ENCODE data around the gene ACKR1. TPM values are rescaled to one million over a fixed set of nuclear protein-coding genes. Genes with fewer than 3 reads are reported as not detected.

The ACKR1 gene
- total RNA-seq, 5 donors from 2014 or later (not counting 1 experiment from before 2014, with no cell fraction given), result 0.20 to 0.28 TPM; not detected in 3

DNA sequence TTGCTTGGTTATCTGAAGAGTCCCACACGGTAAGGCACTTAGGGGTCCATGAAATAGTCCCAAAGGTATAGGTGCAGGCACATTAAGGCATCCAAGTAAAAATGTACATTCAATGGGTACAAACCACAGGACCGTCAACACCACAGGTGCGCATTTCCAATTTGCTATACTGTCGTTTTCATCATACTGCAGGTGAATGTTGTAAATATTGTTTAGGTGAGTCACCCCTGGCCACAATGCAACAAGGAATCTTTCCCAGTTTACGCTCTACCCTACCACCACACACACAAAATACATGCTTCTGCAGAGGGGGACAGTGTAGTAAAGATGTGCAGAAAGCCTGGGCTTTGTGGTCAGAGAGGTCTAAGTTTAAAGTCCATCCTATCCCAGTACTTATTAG, 19.6 kb upstream of the ACKR1 start:
- peaks cover 0 to 6% of the 10 kb centered on the region in 2 experiments for H3K4me1 ChIP-seq (ENCODE audit: control insufficient read depth in 1 of 2, extremely low read depth in 1 of 2, insufficient read depth in 2 of 2, low read length in 2 of 2)
- no peaks in the 10 kb centered on the region for H3K36me3 ChIP-seq (ENCODE audit: control insufficient read depth in 2 of 2, extremely low read depth in 1 of 2, insufficient read depth in 1 of 2, low read length in 1 of 2)
- H3K4me1 Mint-ChIP-seq, result peaks cover 11% of the 10 kb centered on the region in 3 donors
- no peak overlapping the region for H3K4me3 ChIP-seq (ENCODE audit: control insufficient read depth in 1 of 2, extremely low read depth in 1 of 2, low read length in 1 of 2)
- H3K27me3 ChIP-seq (replicated peaks in 1 of 2; ENCODE audit: control insufficient read depth in 2 of 2, extremely low read depth in 1 of 2, insufficient read depth in 2 of 2, low read length in 1 of 2), result peaks cover 6 to 26% of the 10 kb centered on the region in 2 experiments
- H3K9me3 Mint-ChIP-seq, result no peaks in the 10 kb centered on the region
- no peak overlapping the region for H3K27ac Mint-ChIP-seq
- no peaks in the 10 kb centered on the region for H3K36me3 Mint-ChIP-seq
- no peak overlapping the region for H3K4me3 Mint-ChIP-seq
- H3K27ac ChIP-seq (ENCODE audit: low read length), result no peak overlapping the region
- WGBS (ENCODE audit: insufficient coverage), result 71% methylated on average over 1 of the region's 5 CpGs
- POLR2A ChIA-PET, result no interaction called here
- DNase-seq, result no peak
- H3K27me3 Mint-ChIP-seq, result peaks cover 66 to 68% of the 10 kb centered on the region in 2 donors
- CTCF ChIA-PET, result no interaction called here
- H3K9me3 ChIP-seq, result no peaks in the 10 kb centered on the region
- no peak for ATAC-seq (replicated peaks in 1 of 4)

DNA sequence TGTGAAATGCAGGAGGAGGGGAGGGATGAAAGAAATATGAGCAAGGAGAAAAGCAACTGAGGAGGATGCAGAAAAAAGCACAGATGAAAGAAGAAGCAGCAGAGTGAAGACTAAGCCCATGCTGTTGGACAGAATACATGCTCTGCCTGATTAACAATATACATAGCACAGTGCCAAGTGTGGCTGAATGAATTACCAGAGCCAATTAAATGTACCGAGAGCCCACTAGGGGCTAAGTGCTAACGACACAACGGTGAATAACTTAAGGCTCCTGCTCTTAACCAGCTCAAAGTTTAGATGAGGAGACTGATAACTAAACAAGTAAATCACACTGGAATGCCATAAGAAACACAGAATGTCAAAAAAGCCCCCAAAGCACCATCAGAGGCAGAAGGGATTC, 17.6 kb upstream of the ACKR1 start:
- DNase-seq, result no peak
- ATAC-seq (replicated peaks in 1 of 4), result no peak
- no peak overlapping the region for H3K27ac ChIP-seq (ENCODE audit: low read length)
- H3K9me3 ChIP-seq, result no peaks in the 10 kb centered on the region
- ChIA-PET POLR2A (no interaction called here), CTCF (no interaction called here)
- Mint-ChIP-seq H3K27ac (no peak overlapping the region), H3K27me3 (peaks cover 54 to 65% of the 10 kb centered on the region in 2 donors), H3K4me3 (no peak overlapping the region), H3K9me3 (no peaks in the 10 kb centered on the region), H3K36me3 (no peaks in the 10 kb centered on the region), H3K4me1 (peaks cover 11% of the 10 kb centered on the region in 3 donors)
- H3K27me3 ChIP-seq (replicated peaks in 1 of 2; ENCODE audit: control insufficient read depth in 2 of 2, extremely low read depth in 1 of 2, insufficient read depth in 2 of 2, low read length in 1 of 2), result peaks cover 6 to 21% of the 10 kb centered on the region in 2 experiments
- no peaks in the 10 kb centered on the region for H3K36me3 ChIP-seq (ENCODE audit: control insufficient read depth in 2 of 2, extremely low read depth in 1 of 2, insufficient read depth in 1 of 2, low read length in 1 of 2)
- no CpG with 5 or more reads among the region's 3 CpGs for WGBS (ENCODE audit: insufficient coverage)
- no peak overlapping the region for H3K4me3 ChIP-seq (ENCODE audit: control insufficient read depth in 1 of 2, extremely low read depth in 1 of 2, low read length in 1 of 2)
- peaks cover 0 to 6% of the 10 kb centered on the region in 2 experiments for H3K4me1 ChIP-seq (ENCODE audit: control insufficient read depth in 1 of 2, extremely low read depth in 1 of 2, insufficient read depth in 2 of 2, low read length in 2 of 2)

DNA sequence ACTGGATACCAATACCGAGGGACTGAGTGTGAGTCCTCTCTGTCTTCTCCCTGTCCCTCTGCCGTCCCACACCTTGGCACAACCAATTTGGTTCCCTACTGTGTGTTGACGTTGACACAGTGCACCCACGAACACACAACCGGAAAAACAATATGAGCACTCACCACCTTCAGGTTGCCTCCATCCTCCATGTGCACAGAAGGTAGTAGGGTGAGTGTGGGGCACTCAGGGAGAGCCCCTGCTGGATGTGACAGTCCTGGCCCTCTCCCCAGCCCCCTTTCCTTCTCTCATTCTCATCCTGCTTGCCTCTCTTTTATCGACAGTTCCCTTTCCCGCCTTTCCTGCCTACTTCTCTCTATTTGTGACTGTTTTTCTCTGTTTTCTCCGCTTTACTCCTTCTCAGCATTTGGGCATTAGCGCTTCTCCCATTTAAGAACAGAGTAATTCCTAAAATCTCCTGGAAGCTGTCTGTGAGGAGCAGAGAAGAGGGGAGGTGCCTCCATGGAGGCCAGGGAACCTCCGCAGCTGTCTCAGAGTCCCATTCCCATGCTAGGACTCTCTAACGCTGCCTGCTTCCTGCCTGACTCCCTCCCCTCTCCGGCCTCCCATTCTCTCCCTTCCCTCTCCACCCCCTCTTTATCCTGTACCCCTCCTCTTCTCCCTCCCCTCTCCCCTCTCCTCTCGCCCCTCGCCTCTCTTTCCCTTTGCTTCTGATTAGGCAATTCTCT, 16.9 kb upstream of the ACKR1 start:
- CTCF ChIA-PET, result no interaction called here
- Histone ChIP-seq H3K27me3 (replicated peaks in 1 of 2; ENCODE audit: control insufficient read depth in 2 of 2, extremely low read depth in 1 of 2, insufficient read depth in 2 of 2, low read length in 1 of 2) (peaks cover 6 to 23% of the 10 kb centered on the region in 2 experiments), H3K4me1 (ENCODE audit: control insufficient read depth in 1 of 2, extremely low read depth in 1 of 2, insufficient read depth in 2 of 2, low read length in 2 of 2) (peaks cover 0 to 6% of the 10 kb centered on the region in 2 experiments)

DNA sequence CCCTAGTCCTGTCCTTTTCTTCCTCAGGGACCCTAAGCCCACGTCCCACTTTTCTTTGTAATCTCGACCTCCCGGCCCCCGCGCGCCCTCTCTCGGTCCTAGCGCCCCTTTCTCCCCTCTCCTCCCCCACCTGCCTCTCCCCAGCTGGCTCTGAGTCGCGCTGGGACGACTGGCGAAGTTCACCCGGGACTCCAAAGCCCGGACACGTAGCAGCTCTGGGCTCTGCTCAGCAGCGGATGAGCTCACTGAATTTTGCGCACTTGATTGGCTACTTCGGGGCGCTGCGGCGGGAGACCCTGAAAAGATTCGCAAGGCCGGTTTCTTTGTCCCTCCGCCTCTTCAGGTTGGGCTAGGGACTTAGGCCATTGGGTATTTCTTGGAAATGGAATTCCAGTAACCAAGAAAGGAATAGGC, 16.3 kb upstream of the ACKR1 start:
- CTCF ChIA-PET, result no interaction called here
- Mint-ChIP-seq H3K36me3 (no peaks in the 10 kb centered on the region), H3K27me3 (peaks cover 55 to 66% of the 10 kb centered on the region in 2 donors), H3K4me1 (peaks cover 11% of the 10 kb centered on the region in 3 donors), H3K9me3 (no peaks in the 10 kb centered on the region), H3K4me3 (peak overlapping the region in 1 of 3 donors; percentile 9), H3K27ac (no peak overlapping the region)
- Histone ChIP-seq H3K27me3 (replicated peaks in 1 of 2; ENCODE audit: control insufficient read depth in 2 of 2, extremely low read depth in 1 of 2, insufficient read depth in 2 of 2, low read length in 1 of 2) (peaks cover 4 to 27% of the 10 kb centered on the region in 2 experiments), H3K36me3 (ENCODE audit: control insufficient read depth in 2 of 2, extremely low read depth in 1 of 2, insufficient read depth in 1 of 2, low read length in 1 of 2) (no peaks in the 10 kb centered on the region), H3K4me3 (ENCODE audit: control insufficient read depth in 1 of 2, extremely low read depth in 1 of 2, low read length in 1 of 2) (no peak overlapping the region), H3K27ac (ENCODE audit: low read length) (no peak overlapping the region), H3K4me1 (ENCODE audit: control insufficient read depth in 1 of 2, extremely low read depth in 1 of 2, insufficient read depth in 2 of 2, low read length in 2 of 2) (peaks cover 0 to 6% of the 10 kb centered on the region in 2 experiments), H3K9me3 (no peaks in the 10 kb centered on the region)
- 3% methylated on average over 24 of the region's 24 CpGs for WGBS (ENCODE audit: insufficient coverage)
- ATAC-seq (replicated peaks in 1 of 4) (no peak), DNase-seq (peak in 4 of 35 experiments; percentile 2 to 20 (median 6))
- POLR2A ChIA-PET, result no interaction called here

More for the DNA sequence above, 16.9 kb upstream of the ACKR1 start:
- H3K9me3 ChIP-seq, result no peaks in the 10 kb centered on the region
- no peak overlapping the region for H3K4me3 ChIP-seq (ENCODE audit: control insufficient read depth in 1 of 2, extremely low read depth in 1 of 2, low read length in 1 of 2)
- H3K36me3 Mint-ChIP-seq, result no peaks in the 10 kb centered on the region
- H3K4me1 Mint-ChIP-seq, result peaks cover 11% of the 10 kb centered on the region in 3 donors
- no peaks in the 10 kb centered on the region for H3K36me3 ChIP-seq (ENCODE audit: control insufficient read depth in 2 of 2, extremely low read depth in 1 of 2, insufficient read depth in 1 of 2, low read length in 1 of 2)
- H3K4me3 Mint-ChIP-seq, result peak overlapping the region in 1 of 3 donors; percentile 9
- H3K27ac ChIP-seq (ENCODE audit: low read length), result no peak overlapping the region
- H3K9me3 Mint-ChIP-seq, result no peaks in the 10 kb centered on the region
- peaks cover 54 to 67% of the 10 kb centered on the region in 2 donors for H3K27me3 Mint-ChIP-seq
- POLR2A ChIA-PET, result no interaction called here
- peak overlapping the region in 1 of 2 donors; percentile 7 for H3K27ac Mint-ChIP-seq
- DNase-seq (no peak), ATAC-seq (replicated peaks in 1 of 4) (no peak)
- WGBS (ENCODE audit: insufficient coverage), result 17% methylated on average over 9 of the region's 14 CpGs

DNA sequence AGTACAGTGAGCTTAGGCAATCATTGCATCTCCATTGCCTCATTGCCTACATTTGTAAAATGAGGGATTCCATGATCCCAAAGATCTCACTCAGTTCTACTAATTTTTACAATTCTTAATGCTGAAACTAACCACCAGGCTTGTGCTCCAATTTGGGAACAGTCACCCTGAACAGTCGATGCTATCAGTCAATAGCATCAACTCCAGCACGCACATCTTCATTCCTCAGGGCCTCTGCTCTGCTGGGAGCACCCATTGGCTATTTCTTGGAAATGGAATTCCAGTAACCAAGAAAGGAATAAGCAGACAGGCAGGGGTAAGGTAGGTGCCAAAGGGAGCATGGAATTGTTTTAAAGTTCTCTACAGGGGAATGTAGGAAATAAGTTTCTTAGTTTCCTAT, 14.2 kb upstream of the ACKR1 start:
- no peaks in the 10 kb centered on the region for H3K36me3 ChIP-seq (ENCODE audit: control insufficient read depth in 2 of 2, extremely low read depth in 1 of 2, insufficient read depth in 1 of 2, low read length in 1 of 2)
- H3K4me3 Mint-ChIP-seq, result no peak overlapping the region
- peaks cover 11% of the 10 kb centered on the region in 3 donors for H3K4me1 Mint-ChIP-seq
- no peaks in the 10 kb centered on the region for H3K36me3 Mint-ChIP-seq
- peaks cover 56 to 61% of the 10 kb centered on the region in 2 donors for H3K27me3 Mint-ChIP-seq
- DNase-seq (no peak), ATAC-seq (replicated peaks in 1 of 4) (no peak)
- H3K4me3 ChIP-seq (ENCODE audit: control insufficient read depth in 1 of 2, extremely low read depth in 1 of 2, low read length in 1 of 2), result no peak overlapping the region
- H3K27ac ChIP-seq (ENCODE audit: low read length), result no peak overlapping the region
- ChIA-PET POLR2A (no interaction called here), CTCF (no interaction called here)
- H3K27me3 ChIP-seq (replicated peaks in 1 of 2; ENCODE audit: control insufficient read depth in 2 of 2, extremely low read depth in 1 of 2, insufficient read depth in 2 of 2, low read length in 1 of 2), result peaks cover 2 to 28% of the 10 kb centered on the region in 2 experiments
- no CpG with 5 or more reads among the region's 2 CpGs for WGBS (ENCODE audit: insufficient coverage)
- peaks cover 0 to 6% of the 10 kb centered on the region in 2 experiments for H3K4me1 ChIP-seq (ENCODE audit: control insufficient read depth in 1 of 2, extremely low read depth in 1 of 2, insufficient read depth in 2 of 2, low read length in 2 of 2)
- no peaks in the 10 kb centered on the region for H3K9me3 ChIP-seq
- no peaks in the 10 kb centered on the region for H3K9me3 Mint-ChIP-seq
- no peak overlapping the region for H3K27ac Mint-ChIP-seq

DNA sequence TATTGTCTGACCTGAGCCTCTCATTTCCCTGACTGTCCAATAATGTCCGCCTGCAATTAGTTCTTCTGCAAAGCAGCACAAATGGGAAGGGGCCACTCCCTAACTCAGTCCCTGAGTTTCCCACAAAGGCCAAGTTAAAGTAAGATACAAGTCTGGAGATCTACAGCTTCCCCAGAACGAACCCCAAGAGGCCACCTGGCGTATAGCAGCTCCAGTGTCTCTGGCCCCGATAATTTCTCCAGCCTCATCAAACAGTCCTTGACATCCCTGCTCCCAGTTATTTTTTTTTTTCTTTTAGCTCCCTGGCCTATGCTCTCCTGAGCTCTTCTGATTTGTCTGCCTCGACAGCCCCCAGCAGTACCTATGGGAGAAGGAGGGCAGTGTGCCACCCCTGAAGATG, 8.1 kb upstream of the ACKR1 start:
- Histone ChIP-seq H3K9me3 (no peaks in the 10 kb centered on the region), H3K36me3 (ENCODE audit: control insufficient read depth in 2 of 2, extremely low read depth in 1 of 2, insufficient read depth in 1 of 2, low read length in 1 of 2) (no peaks in the 10 kb centered on the region), H3K27ac (ENCODE audit: low read length) (no peak overlapping the region), H3K4me1 (ENCODE audit: control insufficient read depth in 1 of 2, extremely low read depth in 1 of 2, insufficient read depth in 2 of 2, low read length in 2 of 2) (peaks cover 2 to 5% of the 10 kb centered on the region in 2 experiments), H3K27me3 (replicated peaks in 1 of 2; ENCODE audit: control insufficient read depth in 2 of 2, extremely low read depth in 1 of 2, insufficient read depth in 2 of 2, low read length in 1 of 2) (peaks cover 0 to 25% of the 10 kb centered on the region in 2 experiments), H3K4me3 (ENCODE audit: control insufficient read depth in 1 of 2, extremely low read depth in 1 of 2, low read length in 1 of 2) (no peak overlapping the region)
- Mint-ChIP-seq H3K4me3 (no peak overlapping the region), H3K4me1 (peaks cover 0 to 12% (median 3%) of the 10 kb centered on the region in 3 donors), H3K9me3 (no peaks in the 10 kb centered on the region), H3K27me3 (peaks cover 34 to 45% of the 10 kb centered on the region in 2 donors), H3K27ac (no peak overlapping the region), H3K36me3 (no peaks in the 10 kb centered on the region)
- POLR2A ChIA-PET, result no interaction called here
- DNase-seq (no peak), ATAC-seq (replicated peaks in 1 of 4) (no peak)
- CTCF ChIA-PET, result interaction anchor here (0.6 to 1.6 kb wide), 4 partner anchors 18 to 954 kb away, joined by 3 to 6 read pairs (median 4); no protein-coding TSS in a partner anchor
- WGBS (ENCODE audit: insufficient coverage), result 65% methylated on average over 4 of the region's 5 CpGs

Measured in T-cell (primary cell).